HEK293 (cell line): ENCODE data around the gene PRKAG2.
"Not testable (repeated sequence)": the region's sequence is repeated elsewhere in the genome, so short reads cannot be mapped to it uniquely, and the experiment has no call there.

Experiments used
- CTCF ChIA-PET: fragments of 350-600 bp; formaldehyde crosslinking; extraction: SDS; loops from one replicate; lab custom pipeline; 2021; ENCODE audit warnings: antibody characterized with exemption; lab: Yijun Ruan, JAX
- POLR2A ChIA-PET: fragments of 300-600 bp; formaldehyde crosslinking; extraction: SDS; loops from one replicate; lab custom pipeline; 2020; ENCODE audit warnings: antibody characterized with exemption, inconsistent platforms; lab: Yijun Ruan, JAX
- H3K27ac ChIP-seq: fragments of 200-500 bp; sonication (Bioruptor generic); 2 replicates; pipeline ENCODE4 v1.5.1; 2014; ENCODE audit warnings: low read depth, low read length, control low read depth, inconsistent platforms; ENCODE audit errors: extremely low read depth
- H3K36me3 ChIP-seq, 2 experiments: fragments of 200-500 bp in 1 of 2; sonication (Bioruptor generic) in 1 of 2; 1 replicate in 1 of 2; 2 replicates in 1 of 2; pipeline ENCODE4 v1.5.1; 2014 to 2017; ENCODE audit warnings: inconsistent platforms in 2 of 2, low read length in 2 of 2; ENCODE audit not compliant: control insufficient read depth in 2 of 2, insufficient read depth in 1 of 2
- H3K4me1 ChIP-seq: fragments of 200-500 bp; sonication (Bioruptor generic); 2 replicates; pipeline ENCODE4 v1.5.1; 2014; ENCODE audit warnings: mild to moderate bottlenecking, low read length, inconsistent platforms; ENCODE audit not compliant: control insufficient read depth, insufficient read depth
- H3K4me3 ChIP-seq: 2 replicates; pipeline ENCODE4 v1.5.1; 2011; ENCODE audit warnings: low read depth, mild to moderate bottlenecking, control low read depth, low read length, moderate library complexity
- H3K9me3 ChIP-seq: fragments of 200-500 bp; sonication (Bioruptor generic); 2 replicates; pipeline ENCODE4 v1.5.1; 2014; ENCODE audit warnings: low read depth, low read length, inconsistent platforms; ENCODE audit not compliant: control insufficient read depth, insufficient read depth
- HIC1 ChIP-seq: fragments of 450-650 bp; formaldehyde crosslinking; IDR thresholded peaks from 2 replicates; pipeline ENCODE4 v1.5.1; 2016; ENCODE audit warnings: missing biosample characterization, missing genetic modification characterization
- SP7 ChIP-seq: fragments of 450-650 bp; formaldehyde crosslinking; IDR thresholded peaks from 2 replicates; pipeline ENCODE4 v1.5.1; 2016; ENCODE audit warnings: missing biosample characterization, missing genetic modification characterization
- ZBTB1 ChIP-seq: fragments of 450-650 bp; formaldehyde crosslinking; IDR thresholded peaks from 2 replicates; pipeline ENCODE4 v1.5.1; 2016; ENCODE audit warnings: missing biosample characterization, missing genetic modification characterization
- ZBTB8A ChIP-seq: fragments of 450-650 bp; formaldehyde crosslinking; IDR thresholded peaks from 2 replicates; pipeline ENCODE4 v1.5.1; 2016; ENCODE audit warnings: missing biosample characterization, missing genetic modification characterization
- ZNF155 ChIP-seq: fragments of 450-650 bp; formaldehyde crosslinking; IDR thresholded peaks from 2 replicates; pipeline ENCODE4 v1.5.1; 2016; ENCODE audit warnings: missing biosample characterization, missing genetic modification characterization
- ZNF16 ChIP-seq: fragments of 450-650 bp; formaldehyde crosslinking; IDR thresholded peaks from 2 replicates; pipeline ENCODE4 v1.5.1; 2016; ENCODE audit warnings: low read depth, missing biosample characterization, missing genetic modification characterization
- ZNF248 ChIP-seq: fragments of 450-650 bp; formaldehyde crosslinking; IDR thresholded peaks from 2 replicates; pipeline ENCODE4 v1.5.1; 2017; ENCODE audit warnings: missing biosample characterization, missing genetic modification characterization
- ZNF274 ChIP-seq, 2 experiments: fragments of 200-500 bp in 1 of 2; fragments of 450-650 bp in 1 of 2; sonication (Bioruptor generic) in 1 of 2; formaldehyde crosslinking in 1 of 2; IDR thresholded peaks; 2 replicates each; pipeline versions ENCODE4 v1.5.1 to v1.6.1; 2014 to 2016; ENCODE audit warnings: borderline replicate concordance in 1 of 2, inconsistent platforms in 1 of 2, low read length in 1 of 2, missing biosample characterization in 1 of 2, missing genetic modification characterization in 1 of 2
- ZNF341 ChIP-seq: fragments of 450-650 bp; formaldehyde crosslinking; IDR thresholded peaks from 2 replicates; pipeline ENCODE4; 2016; ENCODE audit warnings: low read depth, missing biosample characterization, missing genetic modification characterization
- ZNF350 ChIP-seq: fragments of 450-650 bp; formaldehyde crosslinking; IDR thresholded peaks from 2 replicates; pipeline ENCODE4 v1.5.0; 2017; ENCODE audit warnings: missing biosample characterization, mild to moderate bottlenecking, missing genetic modification characterization
- ZNF362 ChIP-seq: fragments of 450-650 bp; formaldehyde crosslinking; IDR thresholded peaks from 2 replicates; pipeline ENCODE4 v1.5.1; 2016; ENCODE audit warnings: missing biosample characterization, missing genetic modification characterization
- ZNF423 ChIP-seq: fragments of 450-650 bp; formaldehyde crosslinking; IDR thresholded peaks from 2 replicates; pipeline ENCODE4 v1.5.1; 2016; ENCODE audit warnings: missing biosample characterization, missing genetic modification characterization
- ZNF529 ChIP-seq: fragments of 450-650 bp; formaldehyde crosslinking; IDR thresholded peaks from 2 replicates; pipeline ENCODE4 v1.5.1; 2017; ENCODE audit warnings: missing genetic modification characterization, missing biosample characterization; ENCODE audit not compliant: insufficient replicate concordance
- ZNF580 ChIP-seq: fragments of 450-650 bp; formaldehyde crosslinking; IDR thresholded peaks from 2 replicates; pipeline ENCODE4 v1.5.1; 2016; ENCODE audit warnings: missing biosample characterization, missing genetic modification characterization
- ZNF658 ChIP-seq: fragments of 450-650 bp; formaldehyde crosslinking; IDR thresholded peaks from 2 replicates; pipeline ENCODE4; 2016; ENCODE audit warnings: missing biosample characterization, missing genetic modification characterization
- ZNF830 ChIP-seq: fragments of 450-650 bp; IDR thresholded peaks from 2 replicates; pipeline ENCODE4 v1.5.0; 2018; ENCODE audit warnings: missing biosample characterization, missing genetic modification characterization, low read depth, mild to moderate bottlenecking, moderate library complexity
- ZNF837 ChIP-seq: fragments of 450-650 bp; formaldehyde crosslinking; IDR thresholded peaks from 2 replicates; pipeline ENCODE4 v1.5.1; 2016; ENCODE audit warnings: missing biosample characterization, missing genetic modification characterization
- ZSCAN16 ChIP-seq: fragments of 450-650 bp; formaldehyde crosslinking; IDR thresholded peaks from 2 replicates; pipeline ENCODE4 v1.5.1; 2016; ENCODE audit warnings: missing biosample characterization, missing genetic modification characterization
- ZSCAN4 ChIP-seq: fragments of 450-650 bp; formaldehyde crosslinking; IDR thresholded peaks from 2 replicates; pipeline ENCODE4 v1.5.1; 2017; ENCODE audit warnings: missing biosample characterization, missing genetic modification characterization
- ZXDB ChIP-seq: fragments of 450-650 bp; formaldehyde crosslinking; IDR thresholded peaks from 2 replicates; pipeline ENCODE4 v1.5.1; 2016; ENCODE audit warnings: missing biosample characterization, missing genetic modification characterization

PRKAG2 gene

GRCh38 chr7:151831606-151832005 lies 45.3 kb downstream of the PRKAG2 start (continued):
- TF ChIP-seq ZNF16 (no peak), ZSCAN4 (tag by site-specific recombination) (no peak), ZNF658 (tag by site-specific recombination) (no peak), HIC1 (tag by site-specific recombination) (no peak), ZNF830 (tag by site-specific recombination) (no peak), ZXDB (tag by site-specific recombination) (no peak), ZNF341 (tag by site-specific recombination) (no peak), SP7 (tag by site-specific recombination) (no peak), ZNF350 (tag by site-specific recombination) (no peak)

GRCh38 chr7:151830121-151830830 lies 46.6 kb downstream of the PRKAG2 start:
- ChIA-PET POLR2A (no interaction called here), CTCF (no interaction called here)
- TF ChIP-seq ZSCAN16 (tag by site-specific recombination) (no peak), ZNF248 (tag by site-specific recombination) (no peak)
- Histone ChIP-seq H3K9me3 (no peaks in the 10 kb centered on the region), H3K27ac (no peak overlapping the region), H3K4me1 (no peaks in the 10 kb centered on the region), H3K4me3 (no peak overlapping the region), H3K36me3 (no peaks in the 10 kb centered on the region)

GRCh38 chr7:151829707-151830106 lies 47.2 kb downstream of the PRKAG2 start:
- no peaks in the 10 kb centered on the region for H3K36me3 ChIP-seq
- H3K4me1 ChIP-seq = no peaks in the 10 kb centered on the region
- TF ChIP-seq ZNF155 (tag by site-specific recombination) = no peak
- TF ChIP-seq ZNF423 (tag by site-specific recombination) = no peak
- no peak for TF ChIP-seq ZNF529 (tag by site-specific recombination)
- no peak for TF ChIP-seq ZBTB1 (tag by site-specific recombination)
- TF ChIP-seq ZNF837 (tag by site-specific recombination) = no peak
- TF ChIP-seq ZNF580 (tag by site-specific recombination) = no peak
- TF ChIP-seq ZBTB8A = no peak
- no peaks in the 10 kb centered on the region for H3K9me3 ChIP-seq
- H3K27ac ChIP-seq = no peak overlapping the region
- no peak overlapping the region for H3K4me3 ChIP-seq
- POLR2A ChIA-PET = no interaction called here
- CTCF ChIA-PET = no interaction called here

GRCh38 chr7:151827620-151828019 lies 49.3 kb downstream of the PRKAG2 start:
- CTCF ChIA-PET = no interaction called here
- H3K36me3 ChIP-seq = no peaks in the 10 kb centered on the region
- no peak for TF ChIP-seq ZNF274 (IDR thresholded peaks at IDR 0.05; ENCODE audit: low read length)
- no peak for TF ChIP-seq ZNF274 (tag by site-specific recombination; IDR thresholded peaks at IDR 0.05; ENCODE audit: borderline replicate concordance)
- 0 out of 2 replicates have a peak, but pooled peaks have one; percentile 56 for TF ChIP-seq ZNF362
- no peak overlapping the region for H3K27ac ChIP-seq
- H3K4me3 ChIP-seq = no peak overlapping the region
- POLR2A ChIA-PET = no interaction called here
- H3K4me1 ChIP-seq = no peaks in the 10 kb centered on the region
- no peaks in the 10 kb centered on the region for H3K9me3 ChIP-seq

- POLR2A ChIA-PET, H3K4me1 ChIP-seq, H3K27ac ChIP-seq, H3K9me3 ChIP-seq, H3K4me3 ChIP-seq, CTCF ChIA-PET, H3K36me3 ChIP-seq: not testable (repeated sequence)
These were observed 50.6 kb downstream of the PRKAG2 start for GRCh38 chr7:151826316-151826715.
